Islet precursor cell (in vitro differentiated cells): ENCODE results near the gene COL25A1.
"Not testable (repeated sequence)": the region's sequence is repeated elsewhere in the genome, so short reads cannot be mapped to it uniquely, and the experiment has no call there.

Experiments used
- DNase-seq: peaks from one replicate; pipeline ENCODE4 v3.0.0-alpha.2; 2018

Gene COL25A1

DNA sequence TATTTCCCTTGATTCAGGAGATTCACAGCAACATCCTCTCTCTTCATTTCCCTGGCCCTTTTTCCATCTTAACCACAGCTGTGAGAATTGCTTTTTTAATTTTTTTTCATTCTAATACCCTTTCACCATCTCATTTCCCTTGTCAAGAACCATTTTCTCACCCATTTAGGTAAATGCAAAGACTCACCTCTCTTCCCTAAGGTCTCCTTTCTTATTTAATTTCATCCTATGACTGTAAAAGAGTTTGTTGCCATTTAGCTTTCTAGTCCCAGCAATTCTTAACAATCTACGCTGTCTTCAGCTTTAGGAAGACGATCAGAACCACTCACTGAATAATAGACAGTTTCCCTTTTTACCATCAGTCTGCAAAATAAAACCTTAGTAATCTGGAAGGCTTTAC is 298.5 kb downstream of the COL25A1 start:
- no peak for DNase-seq

DNA sequence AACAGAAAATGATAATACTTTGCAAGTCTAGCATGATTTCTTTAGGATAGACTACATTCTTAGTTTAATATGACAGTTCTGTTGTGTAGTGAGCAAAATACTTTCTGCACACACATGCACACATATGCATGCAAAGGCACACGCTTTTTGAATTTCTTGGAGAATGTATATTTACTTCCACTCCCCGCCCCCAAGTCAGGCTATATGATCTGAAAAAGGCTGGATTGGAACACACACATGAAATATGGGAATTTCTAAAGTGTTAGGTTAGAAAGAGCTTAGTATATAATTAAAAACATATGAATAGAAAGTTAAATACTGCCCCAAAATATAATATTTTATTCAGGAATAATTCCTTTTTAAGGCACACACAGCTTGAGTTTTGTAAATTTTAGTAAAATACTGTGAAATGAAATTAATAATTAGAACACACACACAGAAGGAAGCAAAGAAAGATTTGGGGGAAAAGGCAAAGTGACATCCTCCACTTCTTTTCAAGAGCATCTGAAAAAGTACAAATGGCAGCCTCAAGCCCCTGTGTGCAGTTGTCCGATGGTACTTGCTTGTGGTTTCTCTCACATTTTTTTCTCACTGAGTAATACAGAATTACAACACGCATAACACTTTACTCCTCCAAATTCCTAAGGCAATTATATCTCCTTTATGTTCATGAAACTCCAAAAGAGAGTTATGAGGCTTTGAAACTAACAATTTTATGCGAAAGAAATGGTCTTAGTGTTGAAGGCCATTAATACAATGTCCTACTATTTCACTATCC is 310.7 kb downstream of the COL25A1 start:
- no peak for DNase-seq

DNA sequence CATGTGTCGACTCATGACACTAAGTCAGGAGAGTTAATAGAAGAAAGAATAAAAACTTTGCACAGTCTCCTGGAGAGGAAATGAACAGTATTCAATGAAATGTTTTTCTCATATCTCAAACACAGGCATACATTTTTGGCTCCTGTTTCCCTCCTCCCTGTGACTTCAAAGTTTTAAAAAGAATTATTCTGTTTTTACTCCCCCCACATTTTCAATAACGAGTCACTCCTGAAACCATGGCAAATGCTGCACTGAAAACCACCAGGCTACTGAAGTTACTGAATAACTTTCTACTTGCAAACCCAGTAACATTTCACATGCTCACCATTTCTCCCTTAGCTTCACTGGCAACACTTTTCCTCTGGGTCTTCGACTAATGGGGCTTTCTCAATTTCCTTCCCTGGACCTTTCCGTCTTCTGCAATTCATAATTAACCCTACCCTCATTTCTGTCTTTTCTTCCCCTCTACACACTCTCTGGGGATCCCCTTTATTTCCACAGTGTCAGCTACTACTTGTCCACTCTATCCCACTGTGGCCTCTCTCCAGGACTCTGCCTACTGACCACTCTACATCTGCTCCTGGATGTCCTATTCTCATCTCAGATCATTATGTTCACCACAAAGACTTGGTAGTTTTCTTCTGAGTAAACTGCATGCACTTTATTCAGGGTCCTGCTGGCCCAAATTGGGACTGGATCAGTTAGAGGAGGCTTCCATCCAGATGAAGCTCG is 313.8 kb downstream of the COL25A1 start:
- no peak for DNase-seq

DNA sequence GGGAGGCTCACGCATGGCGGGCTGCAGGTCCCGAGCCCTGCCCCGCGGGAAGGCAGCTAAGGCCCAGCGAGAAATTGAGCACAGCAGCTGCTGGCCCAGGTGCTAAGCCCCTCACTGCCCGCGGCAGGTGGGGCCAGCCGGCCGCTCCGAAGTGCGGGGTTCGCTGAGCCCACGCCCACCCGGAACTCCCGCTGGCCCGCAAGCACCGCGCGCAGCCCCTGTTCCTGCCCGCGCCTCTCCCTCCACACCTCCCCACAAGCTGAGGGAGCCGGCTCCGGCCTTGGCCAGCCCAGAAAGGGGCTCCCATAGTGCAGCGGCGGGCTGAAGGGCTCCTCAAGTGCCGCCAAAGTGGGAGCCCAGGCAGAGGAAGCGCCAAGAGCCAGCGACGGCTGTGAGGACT is 318.0 kb downstream of the COL25A1 start:
- DNase-seq = not testable (repeated sequence)

DNA sequence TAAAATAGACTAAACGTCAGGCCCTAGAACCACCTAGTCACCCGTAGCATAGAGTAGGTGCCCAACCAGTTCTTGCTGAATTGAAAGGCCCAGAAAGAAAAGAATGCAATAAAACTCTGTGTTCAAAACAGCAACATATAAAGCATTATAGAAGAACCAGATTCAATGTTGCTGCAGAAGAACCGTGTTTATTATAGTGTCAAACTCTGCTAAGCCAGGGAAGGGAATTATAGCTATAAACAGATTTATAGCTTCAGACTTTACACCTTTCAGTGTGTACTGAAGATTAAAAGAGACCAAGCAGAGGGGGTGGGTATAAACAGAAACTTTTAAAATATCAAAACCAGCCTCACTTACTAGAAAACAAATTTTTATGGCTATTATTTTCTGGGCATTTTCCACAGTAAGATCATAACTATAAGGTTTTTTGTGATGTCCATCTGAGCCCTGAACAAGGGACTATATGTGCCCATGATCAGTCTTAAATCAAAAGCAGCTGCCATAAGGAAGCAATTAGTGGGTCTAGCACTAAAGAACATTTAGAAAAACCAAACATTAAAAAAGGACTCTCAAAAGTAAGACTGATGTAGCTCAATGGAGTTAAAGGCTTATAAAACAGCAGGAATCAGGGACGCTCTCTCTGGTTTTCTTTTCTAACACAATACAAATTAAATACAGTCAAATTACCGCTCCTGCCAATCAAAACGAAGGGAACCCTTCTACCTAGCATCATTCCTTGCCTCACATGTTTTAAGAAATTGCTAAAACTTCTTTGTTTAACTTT is 319.9 kb downstream of the COL25A1 start:
- DNase-seq = no peak

DNA sequence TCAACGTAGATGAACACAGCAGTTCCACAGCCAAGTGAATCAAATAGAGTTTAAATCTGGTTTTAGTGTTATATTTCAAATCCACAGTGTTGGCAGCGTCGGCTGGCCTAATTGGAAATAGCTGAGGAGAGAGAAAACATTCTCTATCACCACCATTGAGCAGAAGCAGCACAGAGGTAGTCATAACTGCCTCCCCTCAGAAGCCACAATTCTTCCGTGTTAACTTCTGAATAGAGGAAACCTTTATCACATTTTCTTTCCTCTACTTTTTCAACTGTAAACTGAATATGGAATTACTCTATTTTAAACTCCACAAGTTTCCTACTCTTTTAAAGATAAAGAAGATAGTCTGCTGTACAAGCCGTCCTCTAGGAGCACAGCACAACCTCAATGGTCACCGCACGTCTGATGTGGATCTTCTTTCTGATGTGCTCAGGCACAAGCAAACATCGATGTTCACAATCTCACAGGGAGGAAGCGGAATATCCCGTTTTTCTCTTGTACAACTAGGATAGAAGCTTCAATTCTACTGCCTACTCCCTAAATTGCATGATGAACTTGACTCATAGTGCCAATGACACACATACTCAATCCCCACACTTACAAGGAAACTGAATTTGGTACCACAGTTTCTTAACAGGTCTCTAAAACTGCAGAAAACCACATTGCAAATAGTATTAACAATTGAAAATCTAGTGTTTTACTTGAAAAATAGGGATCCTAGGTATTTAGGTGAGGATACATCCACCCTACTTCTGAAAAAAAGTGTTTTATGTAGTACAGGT is 321.8 kb downstream of the COL25A1 start:
- no peak for DNase-seq

DNA sequence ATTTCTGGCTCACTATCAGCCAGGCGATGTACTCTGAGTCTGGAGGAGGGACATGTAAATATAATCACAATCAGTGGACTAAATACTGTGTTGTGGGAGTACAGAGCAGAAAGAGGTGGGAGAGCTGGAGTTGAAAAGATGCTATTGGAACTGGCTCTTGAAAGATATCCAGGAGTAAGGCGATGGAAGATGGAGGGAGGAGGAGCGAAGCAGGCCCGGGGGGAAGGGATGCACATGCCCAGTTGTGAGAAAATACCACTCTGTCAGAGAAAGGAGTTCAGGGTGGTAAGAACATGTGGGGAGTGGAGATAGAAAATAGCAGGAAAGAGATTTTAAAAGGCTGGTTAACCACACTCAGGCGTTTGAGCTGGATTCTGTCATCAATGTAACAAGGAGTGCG is 322.7 kb downstream of the COL25A1 start:
- DNase-seq = no peak

DNA sequence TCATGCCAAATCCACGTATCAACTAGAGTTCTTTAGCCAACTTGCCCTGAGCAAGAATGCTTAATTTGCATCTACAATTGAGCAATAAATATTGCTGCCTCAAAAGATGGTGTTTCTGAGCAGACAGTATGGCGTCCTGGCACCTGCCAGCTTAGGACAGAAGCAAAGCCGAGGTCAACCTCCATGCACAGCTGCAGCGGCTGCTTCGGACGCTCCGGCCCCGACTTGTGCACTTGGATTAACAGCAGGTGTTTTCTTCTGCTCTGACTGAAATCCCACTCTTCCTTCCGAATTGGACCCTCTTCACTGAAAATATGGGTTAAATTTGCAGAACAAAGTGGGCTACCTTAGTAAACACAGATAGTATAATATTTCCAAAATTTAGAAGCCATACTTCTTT is 324.4 kb downstream of the COL25A1 start:
- no peak for DNase-seq

DNA sequence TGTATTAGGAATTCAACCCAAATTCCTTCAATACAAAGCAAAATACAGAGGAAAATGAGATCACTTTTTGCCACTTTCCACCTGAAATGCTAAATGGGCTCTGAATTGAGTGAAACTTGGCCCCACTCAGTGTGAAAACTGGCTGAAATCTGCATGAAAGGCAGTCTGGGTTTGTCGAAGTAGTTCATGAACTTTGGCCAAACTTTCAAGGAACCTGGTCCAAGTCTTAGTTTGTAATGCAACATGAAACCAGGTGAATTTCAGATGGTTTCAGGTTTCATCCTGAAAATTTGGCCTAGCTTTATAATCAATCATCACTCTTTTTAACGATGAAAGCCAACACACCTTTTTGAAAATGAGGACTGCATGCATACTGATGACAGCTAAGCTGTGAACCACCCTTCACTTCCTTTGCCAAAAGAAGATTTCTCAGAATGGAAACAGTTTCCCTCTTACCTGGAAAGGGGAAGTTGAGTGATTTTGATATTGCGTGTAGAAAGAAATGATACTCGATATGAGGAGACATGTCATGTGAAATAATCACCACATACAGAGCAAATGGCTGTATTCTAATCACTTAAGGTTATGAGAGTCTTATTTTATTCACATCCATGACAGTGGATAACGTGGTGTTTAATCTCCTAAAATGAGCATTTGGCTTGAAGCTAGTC is 329.7 kb downstream of the COL25A1 start:
- no peak for DNase-seq

DNA sequence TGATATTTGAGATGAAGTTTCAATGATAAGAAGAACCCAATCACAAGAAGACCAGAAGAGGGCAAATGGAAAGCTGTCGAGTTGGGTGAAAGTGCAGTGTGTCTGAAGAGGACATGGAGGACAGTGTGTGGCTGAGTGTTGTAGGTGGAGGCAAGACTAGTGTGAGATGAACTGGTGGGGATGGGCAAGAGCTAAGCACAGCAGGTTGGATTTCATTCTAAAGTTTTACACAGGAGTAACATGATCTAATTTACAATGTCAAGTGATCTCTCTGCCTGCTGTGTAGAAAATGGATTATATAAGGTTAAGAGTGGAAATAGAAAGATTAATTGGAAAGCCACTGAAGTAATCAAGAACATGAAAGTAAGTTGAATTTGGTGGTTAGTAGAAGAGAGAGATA is 331.0 kb downstream of the COL25A1 start:
- DNase-seq = no peak

DNA sequence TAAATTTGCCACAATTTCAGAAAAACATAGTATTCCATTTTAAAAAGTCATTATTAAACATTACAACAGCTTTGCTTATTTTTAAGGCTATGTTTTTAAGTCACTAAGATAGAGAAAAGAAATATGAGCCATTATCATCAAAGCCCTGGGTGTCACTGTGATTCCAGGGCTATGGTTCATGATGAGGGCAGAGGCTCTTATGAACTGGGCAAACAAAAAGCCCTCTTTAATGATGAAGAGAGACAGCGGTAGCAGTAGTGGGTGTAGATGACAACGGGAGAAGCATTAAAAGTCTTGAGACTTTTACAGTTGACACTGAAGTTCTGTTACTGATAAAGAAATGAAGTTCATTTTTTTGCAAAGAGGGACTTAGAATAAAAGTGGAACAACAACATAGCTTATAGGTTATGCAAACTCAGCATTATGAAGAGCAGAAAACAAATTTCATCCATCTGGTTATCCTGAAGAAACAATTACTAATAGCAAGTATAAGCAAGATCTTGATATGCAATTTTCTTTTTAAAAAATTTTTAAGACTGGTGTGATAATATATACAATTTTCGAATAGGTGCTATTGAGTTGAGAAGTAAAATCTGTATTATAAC is 336.9 kb downstream of the COL25A1 start:
- DNase-seq = no peak

DNA sequence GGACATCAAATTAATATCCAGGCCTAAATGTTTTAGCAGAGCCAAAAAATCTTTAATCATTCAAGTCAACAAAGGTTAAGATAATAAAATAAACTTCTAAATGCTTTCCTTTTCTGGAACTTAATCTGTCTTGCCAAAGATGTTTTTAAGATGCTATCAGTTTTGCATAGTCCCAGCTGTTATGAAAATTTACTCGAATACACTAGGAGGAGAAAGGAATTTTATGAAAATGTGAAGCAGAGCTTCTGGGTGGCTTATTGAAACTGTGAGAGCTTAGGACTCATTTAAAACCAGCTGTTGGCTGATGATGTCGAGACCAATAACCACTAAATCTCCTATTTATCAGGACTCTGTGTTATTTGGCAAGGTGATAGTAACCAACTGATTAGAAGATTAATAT is 337.4 kb downstream of the COL25A1 start:
- DNase-seq = no peak

DNA sequence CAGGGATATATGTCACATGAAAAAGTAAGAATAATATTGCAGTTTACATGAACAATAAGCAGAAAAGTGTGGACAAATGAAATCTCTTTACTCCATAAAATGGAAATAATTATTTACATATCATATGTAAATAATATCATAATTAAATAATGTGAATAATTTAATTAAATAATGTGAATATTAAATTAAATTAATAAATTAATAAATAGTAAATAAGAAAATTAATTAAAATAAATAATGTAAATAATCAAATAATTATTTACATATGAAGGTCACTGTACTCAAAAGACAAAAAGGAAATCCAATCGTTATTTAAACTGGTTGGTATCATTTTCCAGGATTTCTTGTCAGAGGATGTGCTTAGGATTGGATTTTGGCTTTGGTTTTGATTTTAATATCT is 338.5 kb downstream of the COL25A1 start:
- DNase-seq = no peak

DNA sequence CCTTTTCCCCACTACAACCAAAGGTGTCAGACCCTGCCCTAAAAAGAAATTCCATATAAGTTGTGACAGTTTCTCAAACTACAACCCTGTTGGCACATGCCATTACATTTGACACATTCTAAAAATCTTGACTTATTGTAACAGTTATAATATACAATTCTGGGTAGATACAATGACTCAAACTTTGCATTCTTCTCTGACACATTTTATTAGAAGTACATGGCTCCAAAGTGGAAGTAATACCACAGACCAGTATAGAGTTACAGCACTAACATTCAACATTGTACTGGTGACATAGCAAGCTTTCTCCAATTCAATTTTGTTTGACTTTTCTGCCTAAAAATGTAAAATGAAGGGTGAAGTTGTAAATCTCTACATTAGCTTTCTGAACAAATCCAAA is 343.0 kb downstream of the COL25A1 start:
- DNase-seq = no peak

DNA sequence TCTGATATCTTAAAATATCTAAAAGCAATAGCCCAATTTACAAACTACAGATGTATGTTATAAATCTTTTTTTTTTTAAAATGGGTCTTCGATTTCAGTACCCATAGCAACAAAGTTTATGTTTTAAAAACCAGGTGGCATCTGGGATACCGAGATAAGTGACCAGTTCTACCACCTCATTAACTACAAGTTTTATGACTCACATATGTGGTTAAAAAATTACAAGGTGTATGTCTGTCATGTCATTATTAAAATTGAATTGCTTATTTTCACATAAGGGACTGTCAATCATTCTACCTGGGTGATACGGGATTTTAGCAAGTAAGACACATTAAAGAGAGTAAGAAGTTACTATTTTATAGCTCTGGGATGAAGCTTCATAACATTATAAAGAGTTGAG is 347.6 kb downstream of the COL25A1 start:
- no peak for DNase-seq

DNA sequence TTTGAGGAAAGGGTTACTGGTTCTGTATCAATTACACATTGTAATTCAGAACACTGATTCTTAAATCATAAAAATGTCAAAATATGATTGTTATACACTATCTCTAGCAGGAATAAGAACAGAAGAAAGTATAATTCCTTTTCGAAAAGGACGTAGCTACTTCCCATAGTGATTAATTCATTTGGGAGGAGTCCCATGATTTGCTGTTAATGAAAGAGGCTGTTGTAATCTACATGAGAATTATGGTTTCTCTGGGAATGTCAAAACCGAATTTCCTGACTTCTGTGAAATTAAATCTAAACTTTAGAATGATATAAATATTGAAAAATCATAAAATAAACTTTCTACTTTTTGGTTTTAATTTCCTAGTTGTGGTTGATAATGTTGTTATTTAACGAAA is 348.5 kb downstream of the COL25A1 start:
- no peak for DNase-seq

DNA sequence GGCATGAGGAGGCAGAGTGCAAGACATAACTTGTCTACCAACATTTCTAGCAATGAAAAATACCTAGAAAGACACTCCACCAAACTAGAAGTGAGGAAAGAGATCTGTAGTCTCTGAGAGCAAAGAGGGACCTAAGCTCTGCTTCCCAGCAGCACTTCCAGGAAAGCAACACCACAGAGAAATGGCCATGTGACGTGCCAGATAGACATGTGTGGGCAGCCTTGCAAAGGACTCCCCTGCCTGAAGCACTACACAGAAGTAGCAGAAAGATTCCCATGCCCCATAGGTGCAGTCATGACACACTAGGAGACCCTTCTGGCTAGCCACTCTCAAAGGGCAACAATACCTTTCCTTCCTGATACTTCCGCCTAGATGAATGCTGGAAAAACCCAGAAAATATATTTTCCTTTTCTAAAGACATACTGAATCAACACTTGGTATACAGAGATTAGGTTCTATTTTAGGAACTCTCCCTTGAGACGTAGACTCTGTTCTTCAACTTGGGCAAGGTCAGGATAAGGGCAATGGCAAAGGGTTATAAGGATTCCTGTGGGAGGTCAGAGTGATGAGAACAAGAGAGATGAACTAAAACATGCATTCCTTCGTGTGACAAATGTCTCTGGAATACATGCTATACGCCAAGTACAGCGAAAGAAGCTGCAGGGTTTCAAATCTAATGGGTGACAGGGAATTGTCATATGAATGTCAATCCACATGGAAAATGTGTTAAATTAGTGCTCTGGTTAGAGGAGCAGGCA is 352.1 kb downstream of the COL25A1 start:
- DNase-seq = no peak

DNA sequence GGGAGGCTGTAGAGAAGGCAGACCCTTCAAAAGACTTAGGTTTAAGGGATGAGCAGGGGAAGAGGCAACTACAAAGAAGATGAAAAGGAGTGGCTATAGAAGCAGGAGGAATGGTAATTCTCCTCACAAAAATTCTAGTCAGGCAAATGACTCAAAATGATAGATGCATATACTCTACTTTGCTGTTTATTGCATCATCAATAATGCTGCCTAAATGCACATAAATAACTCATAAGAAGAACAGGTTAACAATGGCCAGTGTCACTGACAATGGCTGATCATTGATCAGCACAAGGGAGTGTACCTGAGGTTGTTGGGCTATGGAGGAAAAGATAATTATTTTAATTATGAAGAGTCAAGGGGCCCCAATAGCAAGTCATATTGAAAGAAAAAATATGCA is 354.9 kb downstream of the COL25A1 start:
- DNase-seq = no peak

DNA sequence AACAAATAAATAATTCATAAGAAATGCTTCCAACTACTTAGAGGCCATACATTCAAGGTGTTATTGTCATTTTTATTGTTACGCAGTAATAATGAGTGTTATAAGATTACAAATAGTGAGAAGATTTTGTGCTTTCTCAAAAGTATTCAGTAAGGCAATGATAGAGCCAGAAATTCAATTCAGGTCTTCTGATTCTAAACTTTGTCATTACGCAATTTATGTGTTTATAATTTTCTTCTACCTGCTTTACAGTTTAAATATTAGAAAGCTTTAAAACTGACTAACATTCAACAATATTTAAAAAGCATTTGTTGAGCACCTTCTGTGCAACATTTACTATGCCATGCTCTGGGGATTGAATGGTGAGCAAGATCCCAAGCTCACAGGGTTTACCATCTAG is 356.2 kb downstream of the COL25A1 start:
- no peak for DNase-seq

DNA sequence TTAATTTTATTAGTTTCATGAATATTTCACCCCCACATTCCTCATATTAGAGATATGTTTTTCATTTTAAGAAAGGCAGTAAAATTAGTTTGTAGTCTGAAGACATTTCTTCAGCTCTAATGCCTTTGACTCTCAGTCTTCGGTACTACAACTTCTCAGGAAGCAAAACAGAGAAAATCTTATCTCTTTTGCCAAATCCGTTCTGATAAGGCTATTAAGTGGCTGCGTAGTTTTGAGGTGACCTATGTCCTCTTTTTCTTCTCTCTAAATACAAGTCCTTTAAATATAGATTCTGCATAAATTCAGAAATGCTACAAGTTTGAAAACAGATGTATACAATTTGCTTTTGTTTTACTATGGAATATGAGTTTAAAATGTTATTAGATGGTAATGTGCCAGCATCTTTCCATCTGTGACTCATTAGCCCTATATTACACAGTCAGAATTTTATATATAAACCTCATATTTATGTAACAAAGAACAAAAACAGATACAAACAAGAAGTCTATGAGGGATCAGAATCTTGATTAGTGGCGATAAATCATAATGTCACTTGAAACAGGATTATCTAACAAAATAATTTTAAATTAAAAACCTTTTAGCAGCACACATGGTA is 358.4 kb downstream of the COL25A1 start:
- DNase-seq = no peak

DNA sequence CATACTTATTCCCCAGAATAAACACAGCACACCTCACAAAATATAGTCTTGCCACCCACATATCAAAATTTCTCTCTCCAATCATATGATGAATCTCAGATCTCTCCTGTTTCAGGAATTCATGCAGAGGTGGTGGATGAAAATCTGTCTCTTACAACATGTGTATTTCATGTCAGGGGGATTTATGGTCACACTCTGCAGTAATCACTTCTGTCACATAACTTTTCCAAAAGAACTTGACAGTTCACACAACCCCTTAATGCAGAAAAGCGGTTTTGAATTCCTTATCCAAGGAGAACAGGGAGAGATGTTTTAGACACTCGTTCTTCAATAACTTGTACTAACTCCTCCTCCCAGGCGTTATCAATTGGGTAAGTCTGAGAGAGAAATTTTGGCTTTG is 359.1 kb downstream of the COL25A1 start:
- DNase-seq = no peak
